ENCODE results near the gene ST6GALNAC3. TPM values are rescaled to one million over a fixed set of nuclear protein-coding genes. Genes with fewer than 3 reads are reported as not detected.

ST6GALNAC3 gene
- total RNA-seq, 1 experiment from 2014 or later: 0.82 TPM

DNA sequence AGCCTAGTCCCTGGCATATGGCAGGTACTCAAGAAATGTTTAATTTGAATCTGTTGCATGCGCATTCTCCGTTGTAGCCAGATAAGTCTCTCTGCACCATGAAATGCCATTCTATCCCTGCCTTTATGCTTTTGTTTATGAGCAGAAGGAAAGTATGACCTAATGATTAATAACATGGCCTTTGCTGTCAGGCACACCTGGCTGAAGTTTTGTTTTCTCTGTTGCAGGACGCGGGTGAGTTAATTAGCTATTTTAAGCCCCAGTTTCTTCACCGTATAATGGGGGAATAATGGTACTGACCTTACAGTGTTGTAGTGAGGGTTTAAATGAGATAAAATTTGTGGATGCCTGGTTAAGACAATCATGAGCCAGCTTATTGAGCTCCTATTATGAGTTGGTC lies 87.7 kb downstream of the ST6GALNAC3 start:
- BruUV-seq (replicated peaks): no TSS peak
- TF ChIP-seq, protein P1, sequence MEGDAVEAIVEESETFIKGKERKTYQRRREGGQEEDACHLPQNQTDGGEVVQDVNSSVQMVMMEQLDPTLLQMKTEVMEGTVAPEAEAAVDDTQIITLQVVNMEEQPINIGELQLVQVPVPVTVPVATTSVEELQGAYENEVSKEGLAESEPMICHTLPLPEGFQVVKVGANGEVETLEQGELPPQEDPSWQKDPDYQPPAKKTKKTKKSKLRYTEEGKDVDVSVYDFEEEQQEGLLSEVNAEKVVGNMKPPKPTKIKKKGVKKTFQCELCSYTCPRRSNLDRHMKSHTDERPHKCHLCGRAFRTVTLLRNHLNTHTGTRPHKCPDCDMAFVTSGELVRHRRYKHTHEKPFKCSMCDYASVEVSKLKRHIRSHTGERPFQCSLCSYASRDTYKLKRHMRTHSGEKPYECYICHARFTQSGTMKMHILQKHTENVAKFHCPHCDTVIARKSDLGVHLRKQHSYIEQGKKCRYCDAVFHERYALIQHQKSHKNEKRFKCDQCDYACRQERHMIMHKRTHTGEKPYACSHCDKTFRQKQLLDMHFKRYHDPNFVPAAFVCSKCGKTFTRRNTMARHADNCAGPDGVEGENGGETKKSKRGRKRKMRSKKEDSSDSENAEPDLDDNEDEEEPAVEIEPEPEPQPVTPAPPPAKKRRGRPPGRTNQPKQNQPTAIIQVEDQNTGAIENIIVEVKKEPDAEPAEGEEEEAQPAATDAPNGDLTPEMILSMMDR (IDR thresholded peaks at IDR 0.05; ENCODE audit: unreplicated experiment): no peak
- CTCF ChIA-PET: interaction anchor here (0.7 to 3.0 kb wide), 3 partner anchors 9 to 185 kb away, joined by 3 to 14 read pairs (median 3); no protein-coding TSS in a partner anchor
- peaks cover 4% of the 10 kb centered on the region for H3K27me3 Mint-ChIP-seq (ENCODE audit: insufficient read depth, unreplicated experiment)
- H3K4me1 Mint-ChIP-seq (ENCODE audit: insufficient read depth, unreplicated experiment): no peaks in the 10 kb centered on the region
- intact Hi-C loops (cut with micrococcal nuclease): no loop called here
- no peak for DNase-seq (ENCODE audit: unreplicated experiment)
- no peaks in the 10 kb centered on the region for H3K9me3 Mint-ChIP-seq (ENCODE audit: unreplicated experiment)
- H3K4me3 Mint-ChIP-seq (ENCODE audit: unreplicated experiment): no peak overlapping the region
- no peak overlapping the region for H3K27ac Mint-ChIP-seq (ENCODE audit: low read depth, unreplicated experiment)
- no peaks in the 10 kb centered on the region for H3K36me3 Mint-ChIP-seq (ENCODE audit: insufficient read depth, unreplicated experiment)
- POLR2A ChIA-PET: no interaction called here

DNA sequence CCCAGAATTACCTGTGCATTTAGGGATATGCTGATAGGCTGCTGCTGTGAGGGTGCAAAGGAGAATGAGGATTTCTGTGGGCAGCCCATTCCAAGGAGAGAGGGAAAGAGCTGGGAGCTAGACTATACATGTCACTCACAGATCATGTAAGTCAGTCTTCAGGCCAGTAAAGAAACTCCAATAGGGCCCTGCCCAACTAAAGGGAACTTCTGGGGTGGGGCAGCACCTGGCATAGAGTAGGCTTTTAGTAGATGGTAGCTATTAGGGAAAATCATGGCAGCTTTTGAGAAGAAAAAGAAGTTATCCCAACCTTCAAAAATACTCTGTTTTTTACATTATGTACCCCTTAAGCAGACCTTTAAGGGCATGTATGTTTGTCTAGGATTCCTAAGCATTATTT lies 89.6 kb downstream of the ST6GALNAC3 start:
- ChIA-PET POLR2A (no interaction called here), CTCF (interaction anchor here (0.7 to 3.0 kb wide), 3 partner anchors 11 to 926 kb away, joined by 3 to 14 read pairs (median 3); no protein-coding TSS in a partner anchor)

DNA sequence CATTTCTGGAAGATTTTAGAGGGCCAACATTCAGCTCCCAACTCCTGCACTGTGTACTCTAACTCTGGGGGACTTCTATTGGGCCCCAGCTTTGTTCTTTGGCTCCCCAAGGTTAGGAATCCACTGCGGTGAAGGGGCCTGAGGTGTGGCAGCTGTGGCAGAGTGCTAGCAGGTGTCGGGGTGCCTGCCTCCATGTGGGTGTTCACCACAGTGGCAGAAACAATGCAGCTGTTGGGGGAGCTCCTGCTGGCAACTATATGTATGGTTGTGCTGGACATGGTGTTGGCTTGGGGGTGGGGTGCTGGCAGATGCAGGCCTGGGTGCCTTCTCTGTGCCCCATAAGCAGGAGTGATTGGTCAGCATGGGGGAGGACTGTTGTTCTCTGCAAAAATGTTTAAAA lies 95.5 kb downstream of the ST6GALNAC3 start:
- H3K36me3 Mint-ChIP-seq (ENCODE audit: insufficient read depth, unreplicated experiment): no peaks in the 10 kb centered on the region
- no peak overlapping the region for H3K27ac Mint-ChIP-seq (ENCODE audit: low read depth, unreplicated experiment)
- intact Hi-C loops (cut with micrococcal nuclease): no loop called here
- H3K9me3 Mint-ChIP-seq (ENCODE audit: unreplicated experiment): no peaks in the 10 kb centered on the region
- TF ChIP-seq, protein P1 (IDR thresholded peaks at IDR 0.05; ENCODE audit: unreplicated experiment): no peak
- BruUV-seq (replicated peaks): no TSS peak
- CTCF ChIA-PET: interaction anchor here (0.7 to 4.8 kb wide), 3 partner anchors 10 to 862 kb away, joined by 3 to 25 read pairs (median 3); no protein-coding TSS in a partner anchor
- peaks cover 44% of the 10 kb centered on the region for H3K27me3 Mint-ChIP-seq (ENCODE audit: insufficient read depth, unreplicated experiment)
- no peak overlapping the region for H3K4me3 Mint-ChIP-seq (ENCODE audit: unreplicated experiment)
- no peaks in the 10 kb centered on the region for H3K4me1 Mint-ChIP-seq (ENCODE audit: insufficient read depth, unreplicated experiment)
- no peak for DNase-seq (ENCODE audit: unreplicated experiment)
- POLR2A ChIA-PET: no interaction called here

More for the DNA sequence above, 89.6 kb downstream of the ST6GALNAC3 start:
- Mint-ChIP-seq H3K9me3 (ENCODE audit: unreplicated experiment) (no peaks in the 10 kb centered on the region), H3K27ac (ENCODE audit: low read depth, unreplicated experiment) (no peak overlapping the region), H3K4me1 (ENCODE audit: insufficient read depth, unreplicated experiment) (no peaks in the 10 kb centered on the region), H3K4me3 (ENCODE audit: unreplicated experiment) (no peak overlapping the region), H3K27me3 (ENCODE audit: insufficient read depth, unreplicated experiment) (peaks cover 19% of the 10 kb centered on the region), H3K36me3 (ENCODE audit: insufficient read depth, unreplicated experiment) (no peaks in the 10 kb centered on the region)
- no TSS peak for BruUV-seq (replicated peaks)
- intact Hi-C loops (cut with micrococcal nuclease): no loop called here
- TF ChIP-seq, protein P1 (IDR thresholded peaks at IDR 0.05; ENCODE audit: unreplicated experiment): no peak
- DNase-seq (ENCODE audit: unreplicated experiment): no peak

DNA sequence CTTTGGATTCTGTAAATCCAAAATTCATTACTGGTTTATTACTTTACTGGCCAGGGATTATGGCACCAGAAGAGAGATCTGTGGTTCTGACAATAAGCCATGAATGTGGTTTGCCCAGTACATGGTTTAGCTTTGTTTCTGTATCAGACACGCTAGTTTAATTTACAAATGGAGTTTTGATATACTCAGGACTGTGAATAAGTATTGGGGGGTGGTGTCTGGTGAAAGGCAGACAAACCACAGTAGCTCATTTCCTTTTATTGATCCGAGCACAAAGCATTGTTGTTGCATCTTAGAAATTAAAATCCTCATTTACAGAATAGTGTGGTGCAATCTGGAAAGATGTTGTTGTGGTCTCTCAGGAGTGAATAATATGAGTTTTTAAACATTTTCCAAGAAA lies 96.0 kb downstream of the ST6GALNAC3 start:
- H3K27ac Mint-ChIP-seq (ENCODE audit: low read depth, unreplicated experiment): no peak overlapping the region
- no peaks in the 10 kb centered on the region for H3K36me3 Mint-ChIP-seq (ENCODE audit: insufficient read depth, unreplicated experiment)
- DNase-seq (ENCODE audit: unreplicated experiment): no peak
- ChIA-PET CTCF (interaction anchor here (1.3 to 4.8 kb wide), 2 partner anchors 11 to 17 kb away, joined by 3 to 25 read pairs; no protein-coding TSS in a partner anchor), POLR2A (no interaction called here)
- no peaks in the 10 kb centered on the region for H3K9me3 Mint-ChIP-seq (ENCODE audit: unreplicated experiment)
- no peaks in the 10 kb centered on the region for H3K4me1 Mint-ChIP-seq (ENCODE audit: insufficient read depth, unreplicated experiment)
- H3K4me3 Mint-ChIP-seq (ENCODE audit: unreplicated experiment): no peak overlapping the region
- intact Hi-C loops (cut with micrococcal nuclease): no loop called here
- TF ChIP-seq, protein P1 (IDR thresholded peaks at IDR 0.05; ENCODE audit: unreplicated experiment): no peak
- no TSS peak for BruUV-seq (replicated peaks)
- H3K27me3 Mint-ChIP-seq (ENCODE audit: insufficient read depth, unreplicated experiment): peaks cover 44% of the 10 kb centered on the region

All from MCF 10A (cell line).